Activated CD4-positive, alpha-beta T cell treated with anti-CD3 and anti-CD28 coated beads for 36 hours (primary cell): ENCODE data around the gene SYT5. TPM values are rescaled to one million over a fixed set of nuclear protein-coding genes. Genes with fewer than 3 reads are reported as not detected.
A peak's percentile ranks its signal among the peaks of the same experiment; 100 is the strongest.
"Not testable (repeated sequence)": the region's sequence is repeated elsewhere in the genome, so short reads cannot be mapped to it uniquely, and the experiment has no call there.

Experiments used
- ATAC-seq: fragments of 200-7000 bp; cut with Tn5 transposase; one replicate; pipeline ENCODE4 v1.10.0; 2021; ENCODE audit warnings: mild to moderate bottlenecking, moderate library complexity
- CTCF ChIA-PET: fragments of 350-600 bp; sonication (Branson Sonifier 250); formaldehyde crosslinking; loops from one replicate; lab custom pipeline; 2021; ENCODE audit warnings: antibody characterized with exemption; lab: Charles Lee
- POLR2A ChIA-PET: fragments of 350-600 bp; sonication (Branson Sonifier 250); formaldehyde crosslinking; loops from one replicate; lab custom pipeline; 2021; ENCODE audit warnings: antibody characterized with exemption, inconsistent platforms; lab: Charles Lee
- DNase-seq: peaks from one replicate; pipeline ENCODE4 v3.0.0-alpha.2; 2020
- H3K27ac Mint-ChIP-seq: one replicate; pipeline ENCODE4 v1.8.0; 2021; ENCODE audit warnings: mixed read lengths
- H3K27me3 Mint-ChIP-seq: one replicate; pipeline ENCODE4 v1.8.0; 2021; ENCODE audit warnings: mixed read lengths
- H3K36me3 Mint-ChIP-seq: one replicate; pipeline ENCODE4 v1.8.0; 2021; ENCODE audit warnings: low read depth, mixed read lengths
- H3K4me1 Mint-ChIP-seq: one replicate; pipeline ENCODE4 v1.8.0; 2021; ENCODE audit warnings: mixed read lengths
- H3K4me3 Mint-ChIP-seq: one replicate; pipeline ENCODE4 v1.8.0; 2021; ENCODE audit warnings: mild to moderate bottlenecking, moderate library complexity, mixed read lengths
- H3K9me3 Mint-ChIP-seq: one replicate; pipeline ENCODE4 v1.8.0; 2021; ENCODE audit warnings: low read depth, mixed read lengths
- intact Hi-C, 2 experiments: fragments of 100-400 bp; cut with DNase I in 1 of 2; cut with micrococcal nuclease in 1 of 2; formaldehyde crosslinking; loops; one replicate each; pipeline versions ENCODE4 v1.14.2 to v1.15.1; 2022 to 2024; cut with DNase I, micrococcal nuclease
- total RNA-seq, 2 experiments: library from RNA; stranded (reverse); gene quantifications; one replicate each; pipeline ENCODE4 v1.2.3, GENCODE V29; 2021

SYT5 gene
- under 1 TPM in 1 of 2 experiments, not detected in 1; 0.37 TPM for total RNA-seq

- Mint-ChIP-seq H3K36me3 (no peaks in the 10 kb centered on the region), H3K27me3 (peaks cover 42% of the 10 kb centered on the region), H3K27ac (no peak within 1 kb of the TSS), H3K4me3 (peak within 1 kb of the TSS; percentile 61), H3K9me3 (no peaks in the 10 kb centered on the region), H3K4me1 (peaks cover 14% of the 10 kb centered on the region)
- POLR2A ChIA-PET: interaction anchor here (0.6 to 1.0 kb wide), 4 partner anchors 10 to 419 kb away, joined by 3 to 5 read pairs (median 3); partner anchors contain the start of genes FIZ1 and UBE2S
- intact Hi-C loops: loop anchor here (1.0 to 5.0 kb wide), 10 partner anchors 14 to 296 kb away; partner anchors contain the start of genes DNAAF3 (in 2 of the 2), HSPBP1 (in 1 of the 2), ISOC2 (in 1 of the 2) and KMT5C (in 1 of the 2)
- ATAC-seq (peak; percentile 51), DNase-seq (peak; percentile 82)
- CTCF ChIA-PET: interaction anchor here (0.5 to 1.3 kb wide), 3 partner anchors 13 to 419 kb away, joined by 3 to 4 read pairs (median 3); partner anchors contain the start of gene FIZ1
Measured at GRCh38 chr19:55179606-55180484, at the start of gene SYT5. SYT5 (minus strand) TSS chr19:55180289; CDS start chr19:55179041, 1,248 bp downstream.

GRCh38 chr19:55229789-55230182, 49.7 kb upstream of the SYT5 start:
- ATAC-seq: no peak
- H3K27me3 Mint-ChIP-seq: no peaks in the 10 kb centered on the region
- ChIA-PET POLR2A (interaction anchor here (0.7 kb wide), 1 partner anchor 25 kb away, joined by 3 read pairs; no protein-coding TSS in a partner anchor), CTCF (no interaction called here)
- peaks cover 44% of the 10 kb centered on the region for H3K36me3 Mint-ChIP-seq
- H3K4me1 Mint-ChIP-seq: no peaks in the 10 kb centered on the region
- H3K4me3 Mint-ChIP-seq: no peak overlapping the region
- no peak overlapping the region for H3K27ac Mint-ChIP-seq
- H3K9me3 Mint-ChIP-seq: no peaks in the 10 kb centered on the region
- no peak for DNase-seq
- intact Hi-C loops: no loop called here

GRCh38 chr19:55229145-55229788, 49.2 kb upstream of the SYT5 start:
- Mint-ChIP-seq H3K4me3 (no peak overlapping the region), H3K27ac (no peak overlapping the region), H3K36me3 (peaks cover 41% of the 10 kb centered on the region), H3K27me3 (no peaks in the 10 kb centered on the region), H3K9me3 (no peaks in the 10 kb centered on the region), H3K4me1 (no peaks in the 10 kb centered on the region)
- ChIA-PET POLR2A (interaction anchor here (0.7 kb wide), 1 partner anchor 26 kb away, joined by 3 read pairs; no protein-coding TSS in a partner anchor), CTCF (interaction anchor here (0.5 kb wide), 1 partner anchor 15 kb away, joined by 3 read pairs; no protein-coding TSS in a partner anchor)
- DNase-seq: no peak
- intact Hi-C loops: no loop called here
- no peak for ATAC-seq

DNA sequence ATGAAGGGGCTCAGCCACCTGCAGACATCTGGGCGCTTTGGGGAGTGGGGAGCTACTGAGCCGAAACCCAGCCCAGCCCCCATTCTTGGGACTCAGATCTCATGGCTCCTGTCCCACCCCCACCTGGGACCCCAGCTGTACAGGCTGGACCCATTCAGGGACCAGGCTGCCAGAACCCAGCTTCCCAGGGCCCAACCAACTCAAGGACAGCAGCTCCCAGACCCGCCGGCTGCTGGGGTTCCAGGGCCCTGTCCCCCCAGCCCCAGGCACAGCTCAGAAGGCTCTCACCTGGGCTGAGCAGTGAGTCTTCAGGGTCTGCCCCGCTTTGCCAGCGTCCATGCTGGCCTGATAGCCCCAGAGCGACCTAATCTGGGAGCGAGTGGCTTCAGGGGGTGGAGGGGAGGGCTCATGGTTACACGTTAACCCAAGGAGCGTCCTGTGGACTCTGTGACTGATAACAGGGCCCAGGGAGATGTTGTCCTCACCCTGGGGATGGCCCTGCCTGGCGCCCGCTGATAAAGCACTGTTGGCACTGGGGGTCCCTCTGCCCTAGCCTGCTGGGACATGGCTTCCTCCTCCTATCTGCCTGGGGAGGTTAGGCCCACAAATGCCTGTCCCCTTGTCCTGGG, 48.4 kb upstream of the SYT5 start, which contains the start of gene TMEM86B:
TMEM86B (minus strand) TSS at position 361 of the 629 bp plus-strand sequence; CDS start at position 339, 22 bp downstream.
- no peaks in the 10 kb centered on the region for H3K4me1 Mint-ChIP-seq
- ChIA-PET CTCF (interaction anchor here (0.5 kb wide), 1 partner anchor 14 kb away, joined by 3 read pairs; no protein-coding TSS in a partner anchor), POLR2A (no interaction called here)

GRCh38 chr19:55228015-55228391, 47.9 kb upstream of the SYT5 start:
- ATAC-seq (no peak), DNase-seq (no peak)
- Mint-ChIP-seq H3K27ac (no peak overlapping the region), H3K9me3 (no peaks in the 10 kb centered on the region), H3K4me1 (no peaks in the 10 kb centered on the region), H3K4me3 (no peak overlapping the region), H3K27me3 (no peaks in the 10 kb centered on the region), H3K36me3 (peaks cover 35% of the 10 kb centered on the region)
- ChIA-PET POLR2A (no interaction called here), CTCF (no interaction called here)
- intact Hi-C loops: no loop called here

More for the DNA sequence above, 48.4 kb upstream of the SYT5 start, which contains the start of gene TMEM86B:
- H3K27me3 Mint-ChIP-seq: no peaks in the 10 kb centered on the region
- intact Hi-C loops: no loop called here
- no peaks in the 10 kb centered on the region for H3K9me3 Mint-ChIP-seq
- H3K4me3 Mint-ChIP-seq: no peak within 1 kb of the TSS
- DNase-seq: no peak
- H3K27ac Mint-ChIP-seq: no peak within 1 kb of the TSS
- H3K36me3 Mint-ChIP-seq: peaks cover 39% of the 10 kb centered on the region
- ATAC-seq: no peak

DNA sequence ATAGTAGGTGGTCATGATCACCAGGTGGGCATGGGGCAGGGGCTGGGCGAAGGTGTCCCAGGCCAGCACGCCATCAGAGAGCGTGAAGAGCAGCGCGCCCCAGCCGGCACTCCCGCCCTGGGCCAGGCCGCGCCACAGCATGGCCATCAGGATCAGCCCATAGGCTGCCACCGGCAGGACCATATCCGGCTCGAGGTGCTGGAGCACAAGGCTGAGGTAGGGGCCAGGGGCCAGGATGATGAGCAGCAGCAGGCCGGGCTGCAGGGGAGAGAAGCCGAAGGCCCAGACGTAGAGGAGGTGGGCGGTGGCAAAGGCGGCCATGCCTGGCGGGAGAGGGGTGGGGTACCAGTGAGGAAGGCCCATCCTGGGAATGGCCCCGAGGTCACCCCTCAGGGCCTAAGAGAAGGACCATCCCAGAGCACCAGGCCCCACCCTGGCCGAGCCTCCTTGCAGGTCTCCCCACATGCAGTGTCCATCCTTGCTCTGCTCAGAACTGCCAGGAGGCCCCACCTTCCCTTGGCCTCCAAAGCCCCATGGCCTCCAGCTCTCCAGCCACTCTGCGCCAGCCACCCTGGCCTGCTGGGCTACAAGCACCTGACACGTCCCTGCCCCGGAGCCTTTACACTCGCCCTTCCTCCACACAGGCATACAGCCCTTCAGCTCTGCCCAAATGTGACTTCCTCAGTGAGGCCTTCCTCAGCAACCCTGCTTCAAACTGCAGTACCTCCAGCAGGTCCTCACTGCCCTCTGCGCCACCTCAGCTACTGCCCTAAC, 47.3 kb upstream of the SYT5 start:
- Mint-ChIP-seq H3K4me1 (no peaks in the 10 kb centered on the region), H3K9me3 (no peaks in the 10 kb centered on the region), H3K4me3 (no peak overlapping the region), H3K27me3 (no peaks in the 10 kb centered on the region), H3K36me3 (peaks cover 33% of the 10 kb centered on the region), H3K27ac (no peak overlapping the region)
- CTCF ChIA-PET: no interaction called here
- ATAC-seq (no peak), DNase-seq (no peak)
- intact Hi-C loops: no loop called here
- POLR2A ChIA-PET: no interaction called here

DNA sequence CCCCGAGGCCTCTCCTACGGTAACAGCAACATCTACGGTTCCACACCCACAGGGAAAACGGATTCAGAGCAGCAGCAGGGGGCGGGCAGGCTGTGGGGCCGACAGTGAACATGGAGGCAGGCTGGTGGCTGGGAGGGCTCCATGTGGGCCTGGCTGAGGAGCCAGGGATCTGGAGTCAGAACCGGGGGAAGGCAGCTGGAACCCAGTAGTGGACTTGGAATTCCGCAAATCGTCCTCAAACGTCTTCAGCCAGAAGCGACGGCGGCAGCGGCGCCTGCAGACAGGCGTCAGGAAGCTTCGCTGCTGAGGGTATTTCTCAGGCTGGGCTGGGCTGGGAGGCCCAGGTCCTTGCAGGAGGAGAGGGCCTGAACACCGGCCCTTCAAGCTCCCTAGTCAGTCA, 46.7 kb upstream of the SYT5 start:
- DNase-seq: no peak
- intact Hi-C loops: no loop called here

DNA sequence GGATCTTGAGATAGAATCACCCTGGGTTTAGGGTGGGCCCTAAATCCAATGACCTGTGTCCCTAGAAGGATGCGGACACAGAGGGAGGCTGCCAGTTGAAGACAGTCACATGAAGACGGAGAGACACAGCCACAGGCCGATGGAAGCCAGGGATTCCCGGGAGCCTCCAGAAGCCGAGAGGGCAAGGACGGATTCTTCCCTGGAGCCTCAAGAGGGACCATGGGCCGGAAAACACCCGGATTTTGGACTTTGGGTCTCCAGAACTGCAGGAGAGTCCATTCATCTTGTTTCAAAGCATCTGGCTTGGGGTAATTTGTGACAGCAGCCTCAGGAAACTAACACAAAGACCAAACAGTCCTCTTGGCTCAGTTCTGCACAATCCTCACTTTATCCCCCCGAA, 46.2 kb upstream of the SYT5 start:
- Mint-ChIP-seq H3K4me3 (no peak overlapping the region), H3K27ac (no peak overlapping the region), H3K36me3 (peaks cover 31% of the 10 kb centered on the region), H3K9me3 (no peaks in the 10 kb centered on the region), H3K4me1 (no peaks in the 10 kb centered on the region), H3K27me3 (no peaks in the 10 kb centered on the region)
- no peak for DNase-seq
- POLR2A ChIA-PET: no interaction called here
- ATAC-seq: no peak
- intact Hi-C loops: no loop called here
- CTCF ChIA-PET: no interaction called here

More for the DNA sequence above, 46.7 kb upstream of the SYT5 start:
- peaks cover 28% of the 10 kb centered on the region for H3K36me3 Mint-ChIP-seq
- no peaks in the 10 kb centered on the region for H3K27me3 Mint-ChIP-seq
- no peaks in the 10 kb centered on the region for H3K9me3 Mint-ChIP-seq
- H3K4me1 Mint-ChIP-seq: no peaks in the 10 kb centered on the region
- H3K4me3 Mint-ChIP-seq: no peak overlapping the region
- no peak overlapping the region for H3K27ac Mint-ChIP-seq
- ATAC-seq: no peak
- ChIA-PET CTCF (no interaction called here), POLR2A (no interaction called here)

GRCh38 chr19:55225415-55225958, 45.4 kb upstream of the SYT5 start:
- Mint-ChIP-seq H3K36me3 (peaks cover 35% of the 10 kb centered on the region), H3K27me3 (no peaks in the 10 kb centered on the region), H3K4me3 (no peak overlapping the region), H3K4me1 (no peaks in the 10 kb centered on the region), H3K27ac (no peak overlapping the region), H3K9me3 (peaks cover 2% of the 10 kb centered on the region)
- ChIA-PET POLR2A (no interaction called here), CTCF (no interaction called here)
- DNase-seq (no peak), ATAC-seq (no peak)
- intact Hi-C loops: no loop called here

- H3K36me3 Mint-ChIP-seq: peaks cover 32% of the 10 kb centered on the region
- H3K27ac Mint-ChIP-seq, H3K4me1 Mint-ChIP-seq, DNase-seq, H3K9me3 Mint-ChIP-seq, intact Hi-C loops, CTCF ChIA-PET, POLR2A ChIA-PET, ATAC-seq, H3K4me3 Mint-ChIP-seq, H3K27me3 Mint-ChIP-seq: not testable (repeated sequence)
Measured at GRCh38 chr19:55224679-55225414, 44.8 kb upstream of the SYT5 start.
